ENCODE results near the gene EEF1AKMT4.

- TF ChIP-seq CTCF (IDR thresholded peaks at IDR 0.05; ENCODE audit: low read depth, low read length, missing input control), result no peak
- TF ChIP-seq MAX (IDR thresholded peaks at IDR 0.05), result no peak
- no peak for TF ChIP-seq EGR1 (IDR thresholded peaks at IDR 0.05; ENCODE audit: low read depth in 2 of 2)
- TF ChIP-seq SP1 (IDR thresholded peaks at IDR 0.05), result no peak
- TF ChIP-seq REST (IDR thresholded peaks at IDR 0.05), result no peak
- no peak for TF ChIP-seq GABPA (IDR thresholded peaks at IDR 0.05 in 1 of 2, conservative IDR thresholded peaks at IDR 0.05 in 1 of 2)
- no peak for TF ChIP-seq YY1 (IDR thresholded peaks at IDR 0.05)
- no peak for TF ChIP-seq RAD21 (IDR thresholded peaks at IDR 0.05)
- no peak for TF ChIP-seq ZBTB33 (IDR thresholded peaks at IDR 0.05)
- no peak for TF ChIP-seq TAF1 (conservative IDR thresholded peaks at IDR 0.05)
- TF ChIP-seq HNF4G (IDR thresholded peaks at IDR 0.05), result no peak
- no peak for TF ChIP-seq JUND (IDR thresholded peaks at IDR 0.05)
- no peak for TF ChIP-seq FOXA1 (IDR thresholded peaks at IDR 0.05)
These were observed 50.3 kb downstream of the EEF1AKMT4 start for GRCh38 chr3:184299488-184300377.
